Left cardiac atrium (tissue), 4 donors: ENCODE measurements around the gene GPC2. TPM values are rescaled to one million over a fixed set of nuclear protein-coding genes. Genes with fewer than 3 reads are reported as not detected.

Experiments
- ATAC-seq, 2 donors: fragments of 200-7000 bp; cut with Tn5 transposase; one replicate each; pipeline ENCODE4 v1.9.1; 2020; ENCODE audit warnings: mild to moderate bottlenecking in 2 of 2, moderate library complexity in 2 of 2
- DNase-seq: peaks from one replicate; pipeline ENCODE4 v3.0.0-alpha.2; 2020
- intact Hi-C, 2 donors: fragments of 100-400 bp; cut with DNase I; formaldehyde crosslinking; loops; one replicate each; pipeline versions ENCODE4 v1.14.1 to v1.15.1; 2022 to 2023
- total RNA-seq, 2 donors: library from RNA; stranded (reverse); fragmentation: NEBNext Ultra II Directional; extraction: Animal tissue kit (Norgen Biotek cat#: 25700); gene quantifications; one replicate each; pipeline ENCODE4 v1.2.1, GENCODE V29; 2021
- donor health status: DM: no; HTN: yes; CAD: no.
- donor health status: DM: no; HTN: yes; CAD: no; lungs with severe emphysema.
- donor health status: DM: yes; HTN: yes; CAD: no.
- donor health status: Dilated cardiomyopathy.

GPC2 gene
- total RNA-seq, 2 donors from 2014 or later, result 0.58 to 0.85 TPM

GRCh38 chr7:100174582-100174981 lies 2.6 kb downstream of the GPC2 start:
- intact Hi-C loops, result no loop called here
- DNase-seq, result no peak
- ATAC-seq, result no peak

- no peak for DNase-seq
- intact Hi-C loops, result no loop called here
- ATAC-seq, result no peak
Measured at GRCh38 chr7:100173806-100174495, 3.2 kb downstream of the GPC2 start.

- DNase-seq (no peak), ATAC-seq (no peak)
- intact Hi-C loops, result no loop called here
Measured at GRCh38 chr7:100171840-100172239, 5.3 kb downstream of the GPC2 start.

- DNase-seq (no peak), ATAC-seq (peak; percentile 12 to 33)
- intact Hi-C loops, result no loop called here
Measured at GRCh38 chr7:100171087-100171681, 6.0 kb downstream of the GPC2 start.

- ATAC-seq, result no peak
- intact Hi-C loops, result no loop called here
- DNase-seq, result no peak
Measured at GRCh38 chr7:100170101-100170897, 6.9 kb downstream of the GPC2 start.

GRCh38 chr7:100169147-100169850 lies 7.9 kb downstream of the GPC2 start:
- intact Hi-C loops, result no loop called here
- no peak for ATAC-seq
- DNase-seq, result no peak

- intact Hi-C loops, result no loop called here
- peak; percentile 11 to 32 for ATAC-seq
- DNase-seq, result no peak
Measured at GRCh38 chr7:100167912-100168323, 9.3 kb downstream of the GPC2 start.

GRCh38 chr7:100166970-100167911 lies 9.9 kb downstream of the GPC2 start:
- intact Hi-C loops, result no loop called here
- ATAC-seq, result peak in 1 of 2 donors; percentile 4

GRCh38 chr7:100166317-100166940 lies 10.8 kb downstream of the GPC2 start:
- no peak for DNase-seq
- intact Hi-C loops, result no loop called here
- ATAC-seq, result no peak

More at GRCh38 chr7:100166970-100167911, 9.9 kb downstream of the GPC2 start:
- no peak for DNase-seq

- intact Hi-C loops, result no loop called here
- ATAC-seq (no peak), DNase-seq (no peak)
Measured at GRCh38 chr7:100163871-100164270, 13.3 kb downstream of the GPC2 start.

GRCh38 chr7:100163006-100163531 lies 14.1 kb downstream of the GPC2 start:
- intact Hi-C loops, result no loop called here
- DNase-seq, result no peak
- ATAC-seq, result no peak

- DNase-seq (no peak), ATAC-seq (no peak)
- intact Hi-C loops, result no loop called here
Measured at GRCh38 chr7:100160067-100160466, 17.1 kb downstream of the GPC2 start.

GRCh38 chr7:100159099-100159623 lies 18.0 kb downstream of the GPC2 start:
- intact Hi-C loops, result no loop called here
- DNase-seq (no peak), ATAC-seq (no peak)

GRCh38 chr7:100158229-100159098 lies 18.7 kb downstream of the GPC2 start, which contains the start of gene TRAPPC14:
Gene TRAPPC14, minus strand, starts transcription at chr7:100158723. Its CDS starts 224 bp downstream, at chr7:100158499.
- intact Hi-C loops, result no loop called here

GRCh38 chr7:100157334-100158228 lies 19.6 kb downstream of the GPC2 start:
- no peak for DNase-seq
- ATAC-seq, result peak; percentile 12 to 27
- intact Hi-C loops, result no loop called here

More at GRCh38 chr7:100158229-100159098, 18.7 kb downstream of the GPC2 start, which contains the start of gene TRAPPC14:
- ATAC-seq, result peak; percentile 93 to 97
- peak; percentile 97 for DNase-seq

GRCh38 chr7:100157069-100157333 lies 20.2 kb downstream of the GPC2 start:
- DNase-seq (no peak), ATAC-seq (no peak)
- intact Hi-C loops, result no loop called here
